ENCODE results near the gene ABCB4.

Gene ABCB4

DNA sequence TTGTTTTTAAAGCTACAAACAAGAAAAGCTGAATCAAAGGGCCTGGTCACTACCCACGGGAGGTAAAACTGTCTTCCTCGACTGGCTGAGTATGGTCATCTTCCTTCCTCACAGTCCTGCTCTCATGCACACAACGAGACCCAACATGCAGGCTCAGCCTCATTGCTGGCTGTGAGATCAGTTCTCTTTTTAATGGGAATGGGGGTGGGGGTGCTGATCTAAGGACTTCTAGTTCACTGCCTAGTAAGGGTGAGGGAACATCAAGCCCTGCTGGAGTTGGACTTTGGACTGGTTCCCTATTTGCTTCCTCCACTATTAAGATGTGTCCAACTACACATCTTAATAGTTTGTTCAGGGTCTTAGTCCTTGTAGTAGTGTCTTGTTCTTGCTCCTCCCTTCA lies 48.2 kb downstream of the ABCB4 start:
- in situ Hi-C loops (cut with HindIII; ENCODE audit: low sequenced_read_pairs): loop anchor here (10.0 kb wide), 1 partner anchor 122 kb away; no protein-coding TSS in a partner anchor

DNA sequence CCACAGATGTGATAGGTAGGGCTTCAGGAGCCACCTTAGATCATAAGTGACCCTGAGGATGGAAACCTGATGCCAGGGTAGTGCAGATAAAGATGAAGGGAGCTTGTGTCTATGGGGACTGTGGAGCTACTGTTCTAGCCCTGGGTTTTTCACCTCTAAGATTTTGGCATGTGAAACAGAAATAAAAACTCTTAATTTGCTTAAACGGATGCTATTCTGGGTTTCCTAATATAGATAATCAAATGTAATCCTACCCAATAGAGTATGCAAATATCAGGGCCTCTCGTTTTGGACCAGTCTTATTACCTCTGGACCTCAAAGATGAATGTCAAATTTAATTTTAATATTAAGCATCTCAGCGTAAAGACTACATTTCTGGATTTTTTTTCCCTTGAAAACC lies 49.3 kb downstream of the ABCB4 start:
- in situ Hi-C loops (cut with HindIII; ENCODE audit: low sequenced_read_pairs): loop anchor here (10.0 kb wide), 1 partner anchor 121 kb away; no protein-coding TSS in a partner anchor

DNA sequence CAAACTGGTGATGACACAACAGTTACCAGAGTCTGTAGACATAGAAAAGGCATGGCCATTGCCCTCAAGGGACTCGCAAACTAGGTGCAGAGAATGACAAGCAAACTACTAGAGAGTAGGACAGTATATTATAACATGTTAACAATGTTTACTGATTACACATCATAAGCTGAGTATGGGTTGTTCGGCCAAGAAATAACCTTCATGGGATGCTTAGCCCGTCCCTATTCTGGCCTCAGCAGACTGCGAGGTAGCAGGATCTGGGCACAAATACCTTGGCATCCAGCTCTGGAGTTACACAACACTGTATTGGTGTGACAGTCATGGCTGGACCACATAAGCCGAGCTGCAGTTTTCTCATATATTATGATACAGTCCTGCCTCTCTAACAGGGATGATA lies 51.4 kb downstream of the ABCB4 start:
- in situ Hi-C loops (cut with HindIII; ENCODE audit: low sequenced_read_pairs): loop anchor here (10.0 kb wide), 1 partner anchor 119 kb away; no protein-coding TSS in a partner anchor

DNA sequence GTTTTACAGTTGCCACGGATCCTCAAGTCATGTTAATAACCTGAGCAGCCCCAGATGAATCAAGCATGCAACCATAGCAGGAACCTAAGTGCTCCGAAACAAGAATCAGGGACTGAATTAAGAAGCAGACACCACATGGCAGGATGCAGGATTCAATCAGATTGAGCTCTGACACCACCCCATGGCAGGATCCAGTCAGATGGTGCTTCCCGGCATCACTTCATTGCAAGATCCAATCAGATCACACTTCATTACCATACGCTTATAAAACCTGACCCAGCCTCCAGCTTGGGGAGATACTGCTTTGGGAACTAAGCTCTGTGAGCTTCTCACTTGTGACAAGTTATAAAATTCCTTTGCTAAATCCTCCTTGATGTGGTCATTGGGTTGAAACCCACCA lies 55.3 kb downstream of the ABCB4 start:
- in situ Hi-C loops (cut with HindIII; ENCODE audit: low sequenced_read_pairs): loop anchor here (10.0 kb wide), 1 partner anchor 115 kb away; no protein-coding TSS in a partner anchor

DNA sequence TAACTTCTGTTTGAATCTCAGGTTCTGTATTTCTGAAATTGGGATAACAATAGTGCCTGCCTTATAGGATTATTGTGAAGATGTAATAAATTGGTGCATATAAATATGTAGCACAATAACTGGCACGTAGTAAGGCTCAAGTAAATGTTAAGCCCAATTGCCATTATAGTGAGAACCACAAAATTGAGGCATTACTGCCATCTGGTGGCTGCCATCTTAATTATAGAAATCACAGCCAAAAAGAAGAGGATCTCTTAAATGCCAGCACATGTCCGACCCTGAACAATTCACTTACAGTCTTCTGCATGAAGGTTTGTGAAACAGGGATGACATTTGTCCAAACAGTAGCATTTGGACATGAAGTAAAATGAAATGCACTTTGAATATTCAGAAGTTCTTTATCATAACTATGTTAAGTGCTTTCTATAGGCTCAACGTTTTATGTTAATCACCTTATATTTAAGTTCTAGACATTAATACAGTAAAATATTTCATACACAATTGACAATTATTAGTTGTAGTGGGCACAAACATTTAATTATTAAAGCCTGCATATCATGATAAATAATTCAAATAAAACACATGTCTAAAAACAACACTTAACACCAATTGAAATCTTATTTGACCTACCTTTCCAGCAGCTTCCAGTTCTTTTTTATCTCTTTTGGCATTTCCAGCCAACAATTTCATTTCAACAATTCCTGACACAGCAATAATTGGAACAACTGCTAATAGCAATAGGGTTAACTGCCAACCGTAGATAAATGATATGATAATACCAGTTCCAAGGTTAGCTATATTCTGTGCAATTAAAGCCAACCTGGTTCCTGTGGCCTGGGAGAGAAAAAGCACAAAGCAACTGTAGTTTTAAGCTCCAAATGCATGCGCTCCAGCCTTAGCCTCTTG lies 58.5 kb downstream of the ABCB4 start:
- in situ Hi-C loops (cut with HindIII; ENCODE audit: low sequenced_read_pairs): no loop called here

DNA sequence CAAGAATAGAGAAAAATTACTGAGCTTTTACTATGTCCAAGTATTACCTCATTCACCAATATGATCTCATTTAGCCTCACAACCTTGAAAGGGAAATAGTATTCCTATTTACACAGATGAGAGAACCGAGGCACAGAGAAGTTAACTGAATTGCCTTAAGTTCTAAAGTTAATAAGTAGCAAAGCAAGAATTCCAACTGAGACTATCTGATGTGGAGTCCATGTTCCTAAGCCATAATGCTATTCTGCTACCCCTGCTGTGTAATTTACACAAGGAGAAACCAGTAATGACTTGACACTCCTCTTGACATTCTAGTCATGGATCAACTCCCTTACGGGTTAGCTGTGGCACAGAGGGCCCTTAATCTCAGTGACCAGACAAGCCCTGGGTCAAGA lies 60.7 kb downstream of the ABCB4 start:
- in situ Hi-C loops (cut with HindIII; ENCODE audit: low sequenced_read_pairs): no loop called here

DNA sequence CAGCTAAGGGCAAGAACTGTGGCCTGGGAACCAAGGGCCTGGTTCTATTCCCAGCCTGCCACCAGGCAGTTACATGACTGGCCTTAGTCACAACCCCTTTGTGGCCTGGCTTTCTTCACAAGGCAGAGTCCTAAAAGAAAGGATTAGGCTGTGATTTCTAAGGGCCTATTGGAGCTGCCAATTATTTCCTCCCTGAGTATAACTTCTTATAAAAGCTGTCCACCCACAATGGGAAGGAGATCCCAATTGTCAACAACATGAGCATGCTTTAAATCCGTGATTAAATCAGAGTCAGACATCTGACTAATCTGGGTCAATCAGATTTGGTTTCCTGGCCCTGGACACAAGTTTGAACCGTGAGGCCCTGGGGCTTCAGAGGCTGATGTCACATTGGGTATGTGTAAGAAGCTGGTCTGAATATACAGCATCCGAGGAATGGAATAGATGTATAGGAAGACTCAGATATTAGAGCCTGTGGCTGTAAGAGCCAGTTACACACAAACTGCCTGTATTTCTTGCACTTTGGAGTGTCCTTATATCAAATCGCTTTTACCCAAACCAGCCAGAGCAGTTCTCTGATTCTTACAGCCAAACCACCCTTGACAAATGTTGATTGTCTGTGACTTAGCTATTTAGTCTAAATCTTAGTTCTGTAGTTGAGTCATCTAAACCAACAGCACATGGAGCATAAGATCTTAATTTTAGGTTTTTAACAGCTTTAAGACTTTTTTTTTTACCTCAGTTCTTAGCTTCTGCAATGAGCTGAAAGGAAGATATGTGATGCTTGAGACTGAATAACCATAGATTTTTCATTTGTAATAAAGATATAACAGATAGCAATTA lies 61.3 kb downstream of the ABCB4 start:
- in situ Hi-C loops (cut with HindIII; ENCODE audit: low sequenced_read_pairs): no loop called here

DNA sequence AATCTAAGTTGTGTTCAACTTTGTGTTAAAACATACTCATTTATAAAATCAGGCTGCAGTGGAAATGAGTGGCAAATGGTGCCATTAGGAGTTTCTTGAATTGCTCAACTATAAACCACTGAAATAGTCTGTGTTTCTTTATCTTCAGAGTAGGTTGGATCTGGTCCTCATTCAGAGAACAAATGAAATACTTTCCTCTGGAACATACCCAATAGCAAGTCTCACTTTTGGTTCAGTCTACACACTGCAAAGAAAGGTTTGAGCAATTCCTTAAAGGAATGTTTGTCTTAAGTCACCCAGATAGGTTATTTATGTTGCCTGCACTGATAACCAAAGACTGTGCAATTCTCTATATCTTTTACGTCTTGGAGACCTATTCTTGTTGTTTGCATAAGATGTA lies 62.5 kb downstream of the ABCB4 start:
- in situ Hi-C loops (cut with HindIII; ENCODE audit: low sequenced_read_pairs): no loop called here

DNA sequence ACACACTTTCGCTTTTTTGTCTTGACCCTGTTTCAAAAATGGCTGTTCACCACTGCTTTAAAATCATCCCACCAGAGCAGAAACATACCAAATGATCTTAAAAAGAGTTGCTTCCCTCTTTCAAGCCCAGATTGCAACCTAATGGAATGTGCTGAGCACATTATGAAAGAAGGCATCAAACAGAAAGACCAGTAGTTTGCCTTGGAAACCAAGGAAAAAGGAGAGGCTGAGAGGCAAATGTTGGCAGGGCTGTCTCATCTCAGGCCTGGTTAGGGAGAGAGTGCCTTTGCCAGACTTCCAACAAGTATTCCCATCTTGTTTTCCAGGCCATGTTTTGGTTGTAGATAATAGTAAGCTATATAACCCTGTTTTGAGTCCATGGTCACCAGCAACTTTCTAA lies 64.3 kb downstream of the ABCB4 start:
- in situ Hi-C loops (cut with HindIII; ENCODE audit: low sequenced_read_pairs): no loop called here

DNA sequence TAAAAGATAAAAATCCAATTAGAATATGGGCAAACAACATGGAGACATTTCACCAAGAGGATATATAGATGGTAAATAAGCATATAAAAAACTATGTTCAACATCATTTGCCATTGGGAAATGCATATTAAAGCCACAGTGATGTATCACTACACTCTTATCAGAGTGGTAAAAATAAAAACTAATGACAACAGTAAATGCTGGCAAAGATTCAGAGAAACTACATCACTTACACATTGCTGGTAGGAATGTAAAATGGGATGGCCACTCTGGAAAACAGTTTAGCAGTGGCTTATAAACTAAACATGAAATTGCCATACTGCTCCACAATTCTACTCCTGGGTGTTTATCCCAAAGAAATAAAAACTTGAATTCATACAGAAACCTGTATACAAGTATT lies 70.8 kb downstream of the ABCB4 start:
- in situ Hi-C loops (cut with HindIII; ENCODE audit: low sequenced_read_pairs): loop anchor here (5.0 kb wide), 2 partner anchors 58 to 87 kb away; no protein-coding TSS in a partner anchor

DNA sequence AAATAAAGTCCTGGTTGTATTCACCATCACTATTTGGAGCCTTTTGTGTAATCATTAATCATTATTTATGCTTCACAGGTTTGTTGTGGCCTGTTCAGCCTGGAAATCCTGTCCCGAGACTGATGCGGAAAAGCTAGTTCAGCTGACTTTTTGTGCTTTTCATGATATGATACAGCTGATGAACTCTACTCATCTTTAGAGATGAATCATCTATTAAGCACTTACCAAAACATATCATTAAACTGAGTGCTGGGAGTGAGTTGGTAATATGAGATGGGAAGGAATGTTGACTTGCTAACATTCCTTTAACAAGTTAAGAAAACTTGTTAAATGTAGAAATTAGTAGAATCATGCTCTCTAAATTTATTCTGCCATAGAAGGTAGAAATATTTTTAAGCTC lies 77.0 kb downstream of the ABCB4 start:
- in situ Hi-C loops (cut with HindIII; ENCODE audit: low sequenced_read_pairs): no loop called here

DNA sequence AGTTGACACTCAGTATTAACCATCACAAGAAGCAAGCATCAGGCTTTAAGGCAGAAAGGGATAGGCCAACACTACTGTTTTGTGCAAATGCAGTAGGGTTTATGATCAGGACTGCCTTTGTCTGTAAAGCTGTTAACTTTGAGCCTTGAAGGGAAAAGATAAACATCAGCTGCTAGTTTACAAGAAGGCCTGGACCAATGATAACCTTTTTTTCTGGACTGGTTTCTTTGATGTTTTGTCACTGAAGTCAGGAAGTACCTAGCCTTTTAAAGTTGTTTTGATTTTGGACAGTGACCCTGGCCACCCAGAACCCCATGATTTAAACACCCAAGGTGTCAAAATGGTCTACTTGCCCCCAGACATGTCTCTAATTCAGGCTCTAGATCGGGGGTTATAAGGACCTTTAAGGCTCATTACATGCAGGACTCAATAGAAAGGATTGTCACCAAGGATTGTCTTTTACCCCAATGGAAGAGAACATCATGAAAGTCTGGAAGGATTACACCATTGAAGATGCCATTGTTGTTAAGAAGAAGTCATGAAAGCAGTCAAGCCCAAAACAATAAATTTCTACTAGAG lies 79.9 kb downstream of the ABCB4 start:
- in situ Hi-C loops (cut with HindIII; ENCODE audit: low sequenced_read_pairs): no loop called here

DNA sequence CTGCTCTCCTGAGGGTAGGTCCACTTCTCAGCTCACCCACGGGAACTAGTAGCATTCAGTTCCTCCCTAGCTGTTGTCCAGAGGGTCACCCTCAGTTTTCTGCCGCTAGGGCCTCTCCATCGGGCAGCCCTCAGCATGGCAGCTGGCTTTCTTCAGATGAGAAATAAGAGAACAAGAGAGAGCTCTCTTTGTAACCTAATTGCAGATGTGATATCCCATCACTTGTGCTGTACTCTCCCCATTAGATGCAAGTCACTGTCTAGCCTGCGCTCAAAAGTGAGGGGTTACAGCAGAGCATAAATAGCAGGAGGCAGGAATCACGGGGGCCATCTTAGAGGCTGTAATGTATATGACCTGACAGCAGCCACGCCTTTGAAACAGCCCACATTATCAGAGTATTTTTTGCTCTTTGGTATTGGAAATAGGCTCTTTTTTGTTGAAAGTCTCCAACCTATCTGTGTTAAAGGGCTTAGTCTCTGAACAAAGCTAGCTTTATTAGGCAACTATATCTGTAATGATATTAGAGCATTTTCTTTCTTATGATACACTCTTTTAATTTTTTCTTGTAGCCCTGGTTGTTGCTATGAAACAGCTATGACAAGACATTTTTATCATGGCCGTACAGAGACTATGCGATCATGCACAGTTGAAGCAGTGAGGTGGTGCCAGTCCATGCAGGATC lies 84.3 kb downstream of the ABCB4 start:
- in situ Hi-C loops (cut with HindIII; ENCODE audit: low sequenced_read_pairs): no loop called here

DNA sequence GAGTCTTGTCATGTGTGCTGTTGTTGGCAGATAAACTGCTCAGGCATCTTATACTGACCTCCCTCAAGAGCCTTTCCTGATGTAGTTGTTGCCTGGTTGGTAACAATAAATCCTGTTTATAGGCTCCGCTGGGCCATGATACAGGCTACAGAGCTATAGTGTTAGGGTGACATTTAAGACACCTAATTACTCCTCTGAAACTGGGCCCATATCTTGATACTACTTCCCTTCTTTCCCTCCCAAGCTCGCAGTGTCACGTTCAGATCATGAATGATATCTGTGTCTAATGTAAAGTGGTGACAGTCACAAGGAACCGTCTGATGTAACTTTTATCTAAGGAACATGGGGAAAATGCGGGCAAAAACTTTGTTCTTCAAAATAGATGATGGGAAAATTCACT lies 94.6 kb downstream of the ABCB4 start:
- in situ Hi-C loops (cut with HindIII; ENCODE audit: low sequenced_read_pairs): no loop called here

DNA sequence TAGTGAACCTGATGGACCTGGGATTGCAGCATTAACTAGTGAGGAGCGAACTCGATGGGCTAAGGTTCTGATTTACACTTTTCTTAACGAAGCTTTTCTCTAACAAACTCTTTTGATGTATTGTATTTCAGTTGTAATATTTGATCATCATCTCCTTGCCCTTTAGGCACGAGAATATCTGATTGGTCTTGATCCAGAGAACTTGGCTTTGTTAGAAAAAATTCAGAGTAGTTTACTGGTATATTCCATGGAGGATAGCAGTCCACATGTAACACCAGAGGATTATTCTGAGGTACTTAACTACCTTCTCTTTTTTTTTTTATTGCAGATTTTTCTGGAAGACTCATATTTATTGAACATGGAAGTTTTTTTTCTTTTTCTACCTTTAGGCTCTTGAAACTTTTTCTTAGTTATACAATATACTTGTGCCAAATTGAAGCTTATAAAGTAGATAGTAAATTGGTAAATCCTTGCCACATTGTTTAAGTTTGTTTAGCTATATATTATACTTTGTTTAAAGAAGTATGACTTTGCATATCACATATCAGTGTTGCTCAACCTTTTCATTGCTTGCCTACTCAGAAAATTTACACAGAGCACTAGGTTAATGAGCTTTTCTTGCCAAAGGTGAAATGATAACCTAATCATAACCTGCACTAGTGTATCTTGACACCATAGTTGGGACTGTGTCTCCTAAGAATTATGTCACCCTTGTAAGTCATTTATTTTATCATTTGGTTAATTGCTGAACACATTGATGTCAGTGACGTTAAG lies 99.6 kb downstream of the ABCB4 start:
- in situ Hi-C loops (cut with HindIII; ENCODE audit: low sequenced_read_pairs): no loop called here

DNA sequence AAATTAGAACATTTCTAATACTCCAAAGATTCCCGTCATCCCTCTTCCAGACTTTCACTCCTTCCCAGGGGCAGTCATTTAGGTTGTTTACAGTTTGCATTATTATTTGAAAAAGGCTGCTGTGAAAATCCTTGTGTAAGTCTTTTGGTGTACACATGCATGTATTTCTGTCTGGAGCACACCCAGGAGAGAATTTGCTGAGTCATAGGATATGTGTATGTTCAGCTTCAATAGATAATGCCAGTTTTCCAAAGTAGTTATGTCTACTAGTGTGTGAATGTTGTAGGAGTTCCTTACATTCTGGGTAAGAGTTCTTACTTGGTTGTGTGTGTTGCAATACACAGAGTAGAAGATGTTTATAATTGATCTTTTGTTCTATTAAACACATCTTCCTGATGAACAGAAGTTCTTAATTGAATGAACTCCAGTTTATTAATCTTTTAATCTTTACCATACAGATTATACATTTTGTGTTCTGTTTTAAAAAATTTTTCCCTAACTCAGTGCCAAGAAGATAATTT lies 104.8 kb downstream of the ABCB4 start:
- in situ Hi-C loops (cut with HindIII; ENCODE audit: low sequenced_read_pairs): no loop called here

DNA sequence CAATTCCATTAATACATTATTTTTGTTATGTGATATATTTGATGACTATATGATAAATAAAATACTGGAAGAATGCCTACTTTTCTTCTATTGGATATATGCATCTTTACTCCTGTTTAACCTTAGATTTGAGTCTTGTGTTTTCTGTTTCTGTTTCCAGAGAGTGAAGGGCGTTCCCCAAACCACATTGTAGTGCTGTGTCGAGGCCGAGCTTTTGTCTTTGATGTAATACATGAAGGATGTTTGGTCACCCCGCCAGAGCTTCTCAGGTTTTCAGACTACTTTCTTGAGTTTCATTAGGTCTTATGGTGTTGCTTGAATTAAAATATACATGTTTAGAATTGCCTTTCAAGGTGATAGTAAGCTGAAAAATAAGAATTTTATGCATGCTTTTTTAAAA lies 106.3 kb downstream of the ABCB4 start:
- in situ Hi-C loops (cut with HindIII; ENCODE audit: low sequenced_read_pairs): no loop called here

DNA sequence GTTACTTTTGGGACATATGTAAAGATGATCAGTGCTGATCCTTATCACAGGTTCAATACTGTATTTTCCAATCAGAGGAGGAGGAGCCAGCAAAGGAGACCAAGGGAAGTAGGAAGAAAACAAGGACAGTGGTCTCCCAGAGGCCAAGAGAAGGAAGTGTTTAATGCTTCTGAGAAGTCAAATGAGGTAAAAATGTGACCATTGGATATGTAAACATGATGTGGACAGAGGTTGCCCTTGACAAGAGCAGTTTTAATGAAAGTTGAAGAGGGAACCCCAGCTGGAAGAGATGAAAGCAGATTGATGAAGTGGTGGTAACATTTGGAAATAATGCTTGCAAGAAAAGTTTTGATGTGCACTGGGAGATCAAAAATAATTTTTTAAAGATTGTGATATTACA lies 111.2 kb downstream of the ABCB4 start:
- in situ Hi-C loops (cut with HindIII; ENCODE audit: low sequenced_read_pairs): no loop called here

DNA sequence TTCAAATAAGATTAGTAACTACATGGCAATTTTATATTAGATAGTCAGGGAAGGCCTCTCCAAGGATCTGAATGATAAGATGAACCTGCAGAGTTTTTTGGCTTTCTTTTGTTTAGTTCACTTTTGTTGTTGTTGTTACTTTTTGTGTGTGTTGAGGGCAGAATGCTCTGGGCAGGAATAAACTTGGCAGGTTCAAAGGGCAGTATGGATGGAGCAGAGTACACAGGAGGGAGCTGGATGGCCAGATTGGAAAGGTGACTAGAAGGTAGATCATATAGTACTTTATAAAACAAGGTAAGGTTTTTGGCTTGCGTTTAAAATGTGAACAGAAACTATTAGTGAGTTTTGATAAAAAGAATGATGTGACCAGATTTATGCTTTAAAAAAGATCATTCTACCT lies 112.1 kb downstream of the ABCB4 start:
- in situ Hi-C loops (cut with HindIII; ENCODE audit: low sequenced_read_pairs): no loop called here

DNA sequence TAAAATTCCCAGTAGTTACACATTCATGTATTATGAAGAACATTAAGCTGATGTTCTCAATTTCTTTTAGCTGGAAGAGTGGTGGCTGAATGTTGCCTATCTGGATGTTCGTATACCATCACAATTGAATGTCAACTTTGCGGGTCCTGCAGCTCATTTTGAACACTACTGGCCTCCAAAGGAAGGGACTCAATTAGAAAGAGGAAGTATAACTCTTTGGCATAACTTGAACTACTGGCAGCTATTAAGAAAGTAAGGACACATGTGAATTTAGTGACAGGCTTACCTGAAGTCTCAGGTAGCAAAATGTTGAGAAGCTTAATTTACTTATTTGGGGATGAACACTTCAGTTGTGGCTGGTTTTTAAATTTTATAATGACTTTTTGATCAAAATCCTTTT lies 114.2 kb downstream of the ABCB4 start:
- in situ Hi-C loops (cut with HindIII; ENCODE audit: low sequenced_read_pairs): no loop called here

Measured in endothelial cell of hepatic sinusoid (primary cell).